Caco-2 (cell line): Measurements from ENCODE around the gene IRGQ. TPM values are rescaled to one million over a fixed set of nuclear protein-coding genes. Genes with fewer than 3 reads are reported as not detected.
A peak's percentile ranks its signal among the peaks of the same experiment; 100 is the strongest.

Experiments
- BruUV-seq: library from RNA; stranded (reverse); fragments of 400-500 nt; replicated peaks from 2 replicates; lab custom pipeline; 2021; lab: Mats Ljungman, UMichigan
- CTCF ChIA-PET: fragments of 300-600 bp; sonication (Branson Sonifier 250); formaldehyde crosslinking; loops from one replicate; lab custom pipeline; 2022; ENCODE audit warnings: antibody characterized with exemption; lab: Charles Lee
- POLR2A ChIA-PET: fragments of 300-600 bp; sonication (Branson Sonifier 250); formaldehyde crosslinking; loops from one replicate; lab custom pipeline; 2022; ENCODE audit warnings: antibody characterized with exemption; lab: Charles Lee
- DNase-seq, 2 experiments: peaks; one replicate each; pipeline versions ENCODE4 v3.0.0 to v3.0.0-alpha.2; 2020 to 2022
- H3K27me3 ChIP-seq: replicated peaks from 2 replicates; pipeline ENCODE4 v1.6.0; 2011; ENCODE audit warnings: low read length; ENCODE audit not compliant: control insufficient read depth, insufficient read depth
- H3K36me3 ChIP-seq: 2 replicates; pipeline ENCODE4 v1.5.1; 2011; ENCODE audit warnings: low read length; ENCODE audit not compliant: control insufficient read depth, insufficient read depth
- H3K4me1 ChIP-seq: fragments of 250-450 bp; sonication (Bioruptor Pico); 2 replicates; pipeline ENCODE4 v1.5.1; 2020; ENCODE audit warnings: mild to moderate bottlenecking
- H3K4me3 ChIP-seq: 2 replicates; pipeline ENCODE4 v1.5.1; 2011; ENCODE audit warnings: low read depth, mild to moderate bottlenecking, control low read depth, low read length
- H3K9me3 ChIP-seq: fragments of 250-450 bp; sonication (Bioruptor Pico); 2 replicates; pipeline ENCODE4 v1.5.1; 2020; ENCODE audit warnings: mild to moderate bottlenecking, moderate library complexity
- H3K27ac Mint-ChIP-seq: one replicate; pipeline ENCODE4 v1.8.0; 2022; ENCODE audit warnings: mixed read lengths; ENCODE audit not compliant: unreplicated experiment
- H3K27me3 Mint-ChIP-seq: one replicate; pipeline ENCODE4 v1.8.0; 2022; ENCODE audit warnings: mixed read lengths; ENCODE audit not compliant: insufficient read depth, unreplicated experiment
- H3K36me3 Mint-ChIP-seq: one replicate; pipeline ENCODE4 v1.8.0; 2022; ENCODE audit warnings: mild to moderate bottlenecking, mixed read lengths; ENCODE audit not compliant: insufficient read depth, unreplicated experiment
- H3K4me1 Mint-ChIP-seq: one replicate; pipeline ENCODE4 v1.8.0; 2022; ENCODE audit warnings: low read depth, mixed read lengths; ENCODE audit not compliant: unreplicated experiment
- H3K4me3 Mint-ChIP-seq: one replicate; pipeline ENCODE4 v1.8.0; 2022; ENCODE audit warnings: mild to moderate bottlenecking, moderate library complexity, mixed read lengths; ENCODE audit not compliant: unreplicated experiment
- H3K9me3 Mint-ChIP-seq: one replicate; pipeline ENCODE4 v1.8.0; 2022; ENCODE audit warnings: mixed read lengths; ENCODE audit not compliant: unreplicated experiment
- intact Hi-C: fragments of 100-400 bp; cut with micrococcal nuclease; formaldehyde crosslinking; loops from one replicate; pipeline ENCODE4 v1.10.0; 2022; ENCODE audit not compliant: unreplicated experiment
- total RNA-seq: library from RNA; stranded (reverse); gene quantifications from 2 replicates; pipeline ENCODE4 v1.2.3, GENCODE V29; 2022
- TF ChIP-seq, protein P1 (sequence below), 2 experiments: fragments of 200-600 bp in 1 of 2; IDR thresholded peaks; 1 replicate in 1 of 2; 2 replicates in 1 of 2; pipeline versions ENCODE4 v1.5.1 to v1.8.0; 2011 to 2022; ENCODE audit warnings: antibody characterized with exemption in 1 of 2, control low read depth in 1 of 2, inconsistent platforms in 1 of 2, low read depth in 1 of 2, low read length in 1 of 2, mild to moderate bottlenecking in 1 of 2, moderate library complexity in 1 of 2; ENCODE audit not compliant: insufficient read depth in 1 of 2, severe bottlenecking in 1 of 2, unreplicated experiment in 1 of 2

Gene IRGQ
- total RNA-seq, 1 experiment from 2014 or later: 27.7 TPM

DNA sequence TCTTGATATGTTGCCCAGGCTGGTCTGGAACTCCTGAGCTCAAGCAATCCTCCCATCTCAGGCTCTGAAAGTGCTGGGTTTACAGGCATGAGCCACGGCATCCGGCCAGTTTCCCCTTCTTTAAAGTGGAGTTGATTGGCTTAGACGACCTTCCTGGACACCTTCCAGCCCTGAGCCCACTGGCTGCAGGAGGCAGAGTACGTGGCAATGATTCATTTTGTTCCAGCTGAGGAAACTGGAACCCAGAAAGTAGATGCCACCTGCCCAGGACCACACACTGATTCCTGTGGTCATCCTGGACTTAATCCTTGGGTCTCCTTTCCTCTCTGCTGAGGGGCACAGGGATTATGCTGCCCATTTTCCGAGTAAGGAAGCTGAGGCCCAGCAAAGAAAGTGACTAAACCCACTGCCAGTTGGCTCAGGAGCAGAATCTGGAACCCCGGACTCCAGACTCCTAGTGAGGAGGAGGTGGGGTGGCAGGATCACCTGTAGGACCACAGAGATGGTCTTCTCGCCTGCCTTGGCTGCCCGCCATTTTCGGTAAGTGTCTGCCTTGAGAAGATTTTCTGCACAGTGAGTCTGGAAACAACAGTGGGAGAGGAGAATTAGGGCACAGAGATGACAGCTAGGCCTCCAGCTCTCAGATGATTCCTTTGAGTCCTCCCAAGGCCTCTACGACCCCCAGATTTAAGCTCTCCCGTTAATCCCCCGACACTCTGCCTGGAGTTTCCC is 21.3 kb downstream of the IRGQ start:
- peak overlapping the region; percentile 96 for H3K27ac Mint-ChIP-seq
- H3K9me3 ChIP-seq: no peaks in the 10 kb centered on the region
- TF ChIP-seq, protein P1, sequence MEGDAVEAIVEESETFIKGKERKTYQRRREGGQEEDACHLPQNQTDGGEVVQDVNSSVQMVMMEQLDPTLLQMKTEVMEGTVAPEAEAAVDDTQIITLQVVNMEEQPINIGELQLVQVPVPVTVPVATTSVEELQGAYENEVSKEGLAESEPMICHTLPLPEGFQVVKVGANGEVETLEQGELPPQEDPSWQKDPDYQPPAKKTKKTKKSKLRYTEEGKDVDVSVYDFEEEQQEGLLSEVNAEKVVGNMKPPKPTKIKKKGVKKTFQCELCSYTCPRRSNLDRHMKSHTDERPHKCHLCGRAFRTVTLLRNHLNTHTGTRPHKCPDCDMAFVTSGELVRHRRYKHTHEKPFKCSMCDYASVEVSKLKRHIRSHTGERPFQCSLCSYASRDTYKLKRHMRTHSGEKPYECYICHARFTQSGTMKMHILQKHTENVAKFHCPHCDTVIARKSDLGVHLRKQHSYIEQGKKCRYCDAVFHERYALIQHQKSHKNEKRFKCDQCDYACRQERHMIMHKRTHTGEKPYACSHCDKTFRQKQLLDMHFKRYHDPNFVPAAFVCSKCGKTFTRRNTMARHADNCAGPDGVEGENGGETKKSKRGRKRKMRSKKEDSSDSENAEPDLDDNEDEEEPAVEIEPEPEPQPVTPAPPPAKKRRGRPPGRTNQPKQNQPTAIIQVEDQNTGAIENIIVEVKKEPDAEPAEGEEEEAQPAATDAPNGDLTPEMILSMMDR (IDR thresholded peaks at IDR 0.05; ENCODE audit: insufficient read depth in 1 of 2, low read depth in 1 of 2, low read length in 1 of 2, severe bottlenecking in 1 of 2, unreplicated experiment in 1 of 2): no peak
- ChIA-PET POLR2A (interaction anchor here (0.5 to 2.1 kb wide), 2 partner anchors 59 to 94 kb away, joined by 3 to 12 read pairs; no protein-coding TSS in a partner anchor), CTCF (interaction anchor here (1.0 to 1.4 kb wide), 3 partner anchors 19 to 22 kb away, joined by 4 to 6 read pairs (median 5); partner anchors contain the start of gene ZNF576)
- H3K36me3 ChIP-seq: no peaks in the 10 kb centered on the region
- no peaks in the 10 kb centered on the region for H3K9me3 Mint-ChIP-seq
- BruUV-seq: TSS peak; percentile 41
- no peaks in the 10 kb centered on the region for H3K4me1 Mint-ChIP-seq
- peak overlapping the region; percentile 92 for H3K4me3 ChIP-seq
- no peak for DNase-seq
- no peaks in the 10 kb centered on the region for H3K27me3 ChIP-seq
- intact Hi-C loops: loop anchor here (1.0 kb wide), 1 partner anchor 22 kb away; the partner anchor contains the start of genes IRGQ and ZNF576
- peak overlapping the region; percentile 95 for H3K4me3 Mint-ChIP-seq
- no peaks in the 10 kb centered on the region for H3K4me1 ChIP-seq
- H3K27me3 Mint-ChIP-seq: peaks cover 10% of the 10 kb centered on the region
- peaks cover 7% of the 10 kb centered on the region for H3K36me3 Mint-ChIP-seq

DNA sequence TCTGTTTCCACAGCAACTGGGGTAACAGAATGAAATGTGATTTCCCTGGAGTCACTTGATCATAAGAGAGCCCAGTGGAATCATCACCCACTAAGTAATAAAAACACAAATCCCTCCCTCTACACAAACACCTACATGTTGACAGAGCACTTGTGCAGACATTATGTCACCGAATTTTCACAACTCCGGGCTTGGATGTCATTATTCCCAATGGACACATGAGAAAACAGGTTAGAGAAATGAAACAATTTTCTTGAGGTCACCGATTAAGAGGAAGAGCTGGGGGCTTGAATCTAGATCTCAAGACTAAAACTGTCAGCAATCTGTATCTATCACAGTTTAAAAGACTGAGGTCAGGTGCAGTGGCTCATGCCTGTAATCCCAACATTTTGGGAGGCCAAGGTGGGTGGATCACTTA is 23.8 kb downstream of the IRGQ start:
- BruUV-seq: no TSS peak
- peaks cover 2% of the 10 kb centered on the region for H3K27me3 Mint-ChIP-seq
- Histone ChIP-seq H3K36me3 (no peaks in the 10 kb centered on the region), H3K9me3 (no peaks in the 10 kb centered on the region), H3K4me3 (no peak overlapping the region), H3K4me1 (no peaks in the 10 kb centered on the region), H3K27me3 (no peaks in the 10 kb centered on the region)
- TF ChIP-seq, protein P1 (IDR thresholded peaks at IDR 0.05; ENCODE audit: insufficient read depth in 1 of 2, low read depth in 1 of 2, low read length in 1 of 2, severe bottlenecking in 1 of 2, unreplicated experiment in 1 of 2): no peak
- ChIA-PET POLR2A (no interaction called here), CTCF (interaction anchor here (1.1 kb wide), 1 partner anchor 17 kb away, joined by 3 read pairs; no protein-coding TSS in a partner anchor)
- peaks cover 7% of the 10 kb centered on the region for H3K36me3 Mint-ChIP-seq
- peak overlapping the region; percentile 27 for H3K27ac Mint-ChIP-seq
- H3K4me1 Mint-ChIP-seq: no peaks in the 10 kb centered on the region
- no peak overlapping the region for H3K4me3 Mint-ChIP-seq
- no peak for DNase-seq
- intact Hi-C loops: no loop called here
- no peaks in the 10 kb centered on the region for H3K9me3 Mint-ChIP-seq

DNA sequence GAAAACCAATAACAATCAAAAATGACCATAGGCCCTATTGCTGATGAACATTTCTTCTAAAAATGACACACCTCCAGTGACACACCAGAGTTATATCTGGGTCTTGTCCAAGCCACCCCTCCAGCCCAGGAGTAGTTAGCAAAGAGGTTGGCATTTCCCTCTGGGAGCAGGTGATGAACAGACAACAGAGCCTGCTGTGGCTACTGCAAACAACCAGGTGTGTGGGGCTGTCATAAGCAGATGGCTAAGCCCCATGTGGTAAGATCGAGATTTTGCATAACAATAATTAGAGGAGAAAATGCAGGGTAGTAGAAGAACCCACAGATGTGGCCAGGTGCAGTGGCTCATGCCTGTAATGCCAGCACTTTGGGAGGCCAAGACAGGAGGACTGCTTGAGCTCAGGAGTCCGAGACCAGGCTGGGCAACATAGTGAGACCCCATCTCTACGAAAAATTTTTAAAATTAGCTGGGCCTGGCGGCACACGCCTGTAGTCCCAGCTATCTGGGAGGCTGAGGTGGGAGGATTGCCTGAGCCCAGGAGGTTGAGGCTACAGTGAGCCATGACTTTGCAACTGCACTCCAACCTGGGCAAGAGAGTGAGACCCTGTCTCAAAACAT is 25.7 kb downstream of the IRGQ start:
- Mint-ChIP-seq H3K27ac (no peak overlapping the region), H3K9me3 (no peaks in the 10 kb centered on the region), H3K27me3 (no peaks in the 10 kb centered on the region), H3K4me1 (no peaks in the 10 kb centered on the region), H3K36me3 (peaks cover 4% of the 10 kb centered on the region), H3K4me3 (no peak overlapping the region)
- intact Hi-C loops: no loop called here
- H3K36me3 ChIP-seq: no peaks in the 10 kb centered on the region
- H3K4me3 ChIP-seq: no peak overlapping the region
- CTCF ChIA-PET: interaction anchor here (0.6 kb wide), 1 partner anchor 107 kb away, joined by 3 read pairs; no protein-coding TSS in a partner anchor
- no peaks in the 10 kb centered on the region for H3K27me3 ChIP-seq
- TF ChIP-seq, protein P1 (IDR thresholded peaks at IDR 0.05; ENCODE audit: insufficient read depth in 1 of 2, low read depth in 1 of 2, low read length in 1 of 2, severe bottlenecking in 1 of 2, unreplicated experiment in 1 of 2): no peak
- no peaks in the 10 kb centered on the region for H3K9me3 ChIP-seq
- no peak for DNase-seq
- no peaks in the 10 kb centered on the region for H3K4me1 ChIP-seq
- no TSS peak for BruUV-seq
- POLR2A ChIA-PET: no interaction called here
